MM.1S (cell line): ENCODE measurements around the gene ADARB1.

Source experiments
- EZH2 ChIP-seq: fragments of 300-600 bp; sonication (generic); optimal IDR thresholded peaks from 2 replicates; pipeline ENCODE3; 2017; ENCODE audit warnings: low read depth, mild to moderate bottlenecking, antibody characterized with exemption, low read length, mixed read lengths
- TF ChIP-seq, protein P1 (sequence below): fragments of 300-600 bp; sonication (generic); IDR thresholded peaks from 2 replicates; pipeline ENCODE4 v1.5.1; 2016; ENCODE audit warnings: antibody characterized with exemption, low read length, mixed read lengths

- TF ChIP-seq, protein P1, sequence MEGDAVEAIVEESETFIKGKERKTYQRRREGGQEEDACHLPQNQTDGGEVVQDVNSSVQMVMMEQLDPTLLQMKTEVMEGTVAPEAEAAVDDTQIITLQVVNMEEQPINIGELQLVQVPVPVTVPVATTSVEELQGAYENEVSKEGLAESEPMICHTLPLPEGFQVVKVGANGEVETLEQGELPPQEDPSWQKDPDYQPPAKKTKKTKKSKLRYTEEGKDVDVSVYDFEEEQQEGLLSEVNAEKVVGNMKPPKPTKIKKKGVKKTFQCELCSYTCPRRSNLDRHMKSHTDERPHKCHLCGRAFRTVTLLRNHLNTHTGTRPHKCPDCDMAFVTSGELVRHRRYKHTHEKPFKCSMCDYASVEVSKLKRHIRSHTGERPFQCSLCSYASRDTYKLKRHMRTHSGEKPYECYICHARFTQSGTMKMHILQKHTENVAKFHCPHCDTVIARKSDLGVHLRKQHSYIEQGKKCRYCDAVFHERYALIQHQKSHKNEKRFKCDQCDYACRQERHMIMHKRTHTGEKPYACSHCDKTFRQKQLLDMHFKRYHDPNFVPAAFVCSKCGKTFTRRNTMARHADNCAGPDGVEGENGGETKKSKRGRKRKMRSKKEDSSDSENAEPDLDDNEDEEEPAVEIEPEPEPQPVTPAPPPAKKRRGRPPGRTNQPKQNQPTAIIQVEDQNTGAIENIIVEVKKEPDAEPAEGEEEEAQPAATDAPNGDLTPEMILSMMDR, result no peak
- TF ChIP-seq EZH2, result no peak
Measured at GRCh38 chr21:45235488-45235887, 161.1 kb downstream of the ADARB1 start.
